Left ventricle myocardium superior (tissue), 1 donor: ENCODE results near the gene NTRK3. TPM values are rescaled to one million over a fixed set of nuclear protein-coding genes. Genes with fewer than 3 reads are reported as not detected.
"Not testable (repeated sequence)": the region's sequence is repeated elsewhere in the genome, so short reads cannot be mapped to it uniquely, and the experiment has no call there.

Source experiments
- ATAC-seq: fragments of 200-7000 bp; cut with Tn5 transposase; one replicate; pipeline ENCODE4 v1.9.1; 2020; ENCODE audit warnings: mild to moderate bottlenecking, moderate library complexity
- DNase-seq: peaks from one replicate; pipeline ENCODE4 v3.0.0-alpha.2; 2020
- intact Hi-C: fragments of 100-400 bp; cut with micrococcal nuclease; formaldehyde crosslinking; loops from one replicate; pipeline ENCODE4 v1.11.0; 2022
- total RNA-seq: library from RNA; stranded (reverse); fragmentation: NEBNext Ultra II Directional; extraction: Animal tissue kit (Norgen Biotek cat#: 25700); gene quantifications from one replicate; pipeline ENCODE4 v1.2.1, GENCODE V29; 2021
- donor health status: DM: no; HTN: yes; CAD: no; lungs with severe emphysema.

NTRK3 gene
- total RNA-seq, 1 donor from 2014 or later: 4.0 TPM

DNA sequence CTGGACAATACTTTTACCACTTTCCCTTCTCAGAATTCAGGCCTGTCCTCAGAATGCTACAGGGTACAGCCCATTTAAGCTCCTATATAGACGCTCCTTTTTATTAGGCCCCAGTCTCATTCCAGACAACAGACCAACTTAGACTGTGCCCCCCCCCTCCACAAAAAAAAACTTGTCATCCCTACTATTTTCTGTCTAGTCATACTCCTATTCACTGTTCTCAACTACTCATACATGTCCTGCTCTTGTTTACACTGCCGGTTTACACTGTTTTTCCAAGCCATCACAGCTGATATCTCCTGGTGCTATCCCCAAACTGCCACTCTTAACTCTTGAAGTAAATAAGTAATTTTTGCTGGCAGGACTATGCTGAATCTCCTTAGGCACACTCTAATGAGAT is 420.7 kb downstream of the NTRK3 start:
- ATAC-seq, DNase-seq, intact Hi-C loops: not testable (repeated sequence)

DNA sequence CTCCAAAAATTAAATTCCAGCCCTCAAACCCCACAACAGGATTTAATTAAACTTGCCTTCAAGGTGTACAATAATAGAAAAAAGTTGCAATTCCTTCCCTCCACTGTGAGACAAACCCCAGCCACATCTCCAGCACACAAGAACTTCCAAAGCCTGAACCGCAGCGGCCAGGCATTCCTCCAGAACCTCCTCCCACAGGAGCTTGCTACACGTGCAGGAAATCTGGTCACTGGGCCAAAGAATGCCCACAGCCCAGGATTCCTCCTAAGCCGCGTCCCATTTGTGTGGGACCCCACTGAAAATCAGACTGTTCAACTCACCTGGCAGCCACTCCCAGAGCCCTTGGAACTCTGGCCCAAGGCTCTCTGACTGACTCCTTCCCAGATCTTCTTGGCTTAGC is 423.2 kb downstream of the NTRK3 start:
- intact Hi-C loops, DNase-seq, ATAC-seq: not testable (repeated sequence)

DNA sequence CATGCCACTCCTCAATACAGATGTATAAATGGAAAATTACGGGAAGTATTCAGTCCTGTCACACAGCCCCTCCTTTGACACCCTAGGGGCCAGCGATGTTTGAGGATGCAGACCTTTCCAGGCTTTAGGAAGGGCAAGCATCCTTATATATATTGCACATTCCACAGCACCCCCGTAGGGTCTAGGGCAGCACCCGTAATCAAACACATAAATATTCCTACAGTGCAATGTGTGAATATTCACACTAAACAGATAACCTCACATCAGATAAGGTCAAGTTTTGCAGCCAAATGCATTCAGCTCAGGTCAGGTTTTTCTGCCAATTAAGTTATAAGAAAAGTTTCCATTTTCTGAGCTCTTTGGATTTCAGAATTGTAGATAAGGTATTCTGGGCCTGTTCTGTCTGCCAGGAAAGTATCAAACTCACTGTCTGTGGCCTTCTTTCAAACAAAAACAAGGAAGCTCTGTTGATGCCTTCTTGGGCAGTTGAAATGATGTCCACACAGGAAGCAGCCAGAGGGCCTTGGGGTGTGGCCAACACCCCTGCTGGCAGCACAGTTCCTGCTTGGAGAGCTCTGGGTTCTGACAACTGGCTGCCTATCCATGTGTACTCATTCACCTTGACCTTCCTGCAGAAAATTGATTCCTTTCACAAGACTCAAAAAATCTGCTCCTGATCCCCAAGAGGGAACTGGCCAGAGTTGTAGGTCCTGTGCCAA is 427.0 kb downstream of the NTRK3 start:
- ATAC-seq (peak; percentile 73), DNase-seq (peak; percentile 55)
- intact Hi-C loops: no loop called here

- ATAC-seq (no peak), DNase-seq (no peak)
- intact Hi-C loops: no loop called here
Observed at GRCh38 chr15:87828608-87829007, 427.9 kb downstream of the NTRK3 start.

- ATAC-seq (no peak), DNase-seq (no peak)
- intact Hi-C loops: no loop called here
Observed at GRCh38 chr15:87827131-87827530, 429.4 kb downstream of the NTRK3 start.

- intact Hi-C loops: no loop called here
- no peak for ATAC-seq
- DNase-seq: no peak
Observed at GRCh38 chr15:87826119-87826747, 430.3 kb downstream of the NTRK3 start.

DNA sequence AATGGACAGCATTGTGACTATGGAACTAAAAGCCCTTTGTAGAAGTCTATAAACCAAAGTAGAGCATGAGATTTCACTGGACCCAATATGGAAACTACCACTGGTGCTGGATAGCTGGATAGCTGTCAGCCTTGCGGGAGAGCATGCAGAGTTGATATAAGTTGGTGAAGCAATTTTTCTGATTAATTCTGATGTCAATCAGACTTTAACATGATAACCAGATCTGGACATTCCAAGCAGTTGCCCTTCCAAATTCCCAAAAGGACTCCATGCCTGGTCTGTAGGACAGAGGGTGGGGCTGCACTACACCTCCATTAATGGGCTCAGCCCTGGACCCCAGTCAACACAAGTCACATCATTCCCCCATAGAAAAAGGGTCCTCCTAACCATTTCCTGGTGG is 437.8 kb downstream of the NTRK3 start:
- ATAC-seq (no peak), DNase-seq (no peak)
- intact Hi-C loops: no loop called here

- ATAC-seq (no peak), DNase-seq (no peak)
- intact Hi-C loops: no loop called here
Observed at GRCh38 chr15:87817553-87817952, 439.0 kb downstream of the NTRK3 start.

DNA sequence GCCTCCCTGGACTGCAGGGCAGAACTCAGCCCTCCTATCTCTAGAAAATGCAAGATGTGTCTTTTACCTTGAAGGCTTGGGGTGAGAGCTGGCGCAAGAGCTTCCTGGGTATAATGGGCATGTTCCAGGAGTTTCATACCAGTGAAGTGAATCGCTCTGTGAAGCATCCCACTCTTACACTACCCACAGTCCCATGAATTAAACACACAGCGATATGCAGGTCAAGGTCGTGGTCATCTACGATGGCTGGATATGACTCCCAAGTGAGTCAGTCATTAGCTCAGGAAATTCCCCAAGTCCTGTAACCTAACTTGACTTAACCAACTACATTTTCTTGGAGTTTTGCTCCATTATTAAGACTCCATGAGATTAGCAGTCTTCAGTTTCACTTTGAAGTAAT is 439.7 kb downstream of the NTRK3 start:
- ATAC-seq (no peak), DNase-seq (no peak)
- intact Hi-C loops: no loop called here

- intact Hi-C loops: no loop called here
- no peak for DNase-seq
- ATAC-seq: no peak
Observed at GRCh38 chr15:87816016-87816415, 440.5 kb downstream of the NTRK3 start.

Other genes with a start within 250 kb of the NTRK3 start
- gene MRPL46, start 210.6 kb upstream of the NTRK3 start, total RNA-seq: 68.6 TPM
- 73.3 TPM for gene MRPS11, start 211.0 kb upstream of the NTRK3 start, total RNA-seq